Ovary (tissue), 9 donors: ENCODE measurements around the gene SETBP1. TPM values are rescaled to one million over a fixed set of nuclear protein-coding genes. Genes with fewer than 3 reads are reported as not detected.

ENCODE experiments used
- DNase-seq, 5 donors: peaks; one replicate each; pipeline ENCODE4 v3.0.0-alpha.2; 2019 to 2020
- H3K27ac ChIP-seq, 2 donors: fragments of 200-600 bp; one replicate each; pipeline versions ENCODE4 v1.5.1 to v1.8.0; 2019 to 2022
- H3K27me3 ChIP-seq: fragments of 200-600 bp; one replicate; pipeline ENCODE4 v1.8.0; 2022
- H3K36me3 ChIP-seq: fragments of 200-600 bp; sonication (generic); one replicate; pipeline ENCODE4 v1.5.1; 2019
- H3K4me1 ChIP-seq: one replicate; pipeline ENCODE4 v1.8.1; 2013; ENCODE audit warnings: mild to moderate bottlenecking, moderate library complexity; ENCODE audit not compliant: insufficient read depth
- H3K4me3 ChIP-seq: fragments of 200-600 bp; sonication (generic); one replicate; pipeline ENCODE4 v1.5.1; 2017
- H3K9me3 ChIP-seq, 2 donors: fragments of 200-600 bp in 1 of 2; sonication (generic) in 1 of 2; one replicate each; pipeline versions ENCODE4 v1.5.1 to v1.8.1; 2013 to 2019; ENCODE audit warnings: mild to moderate bottlenecking in 1 of 2, moderate library complexity in 1 of 2
- EP300 ChIP-seq: sonication (generic); formaldehyde crosslinking; IDR thresholded peaks from one replicate; pipeline ENCODE4 v1.6.1; 2017; ENCODE audit warnings: antibody characterized with exemption
- POLR2A ChIP-seq: fragments of 450-650 bp; IDR thresholded peaks from one replicate; pipeline ENCODE4 v1.6.1; 2017; ENCODE audit warnings: antibody characterized with exemption, mild to moderate bottlenecking, moderate library complexity
- WGBS, 3 donors: extraction: QIAGEN DNeasy Blood & Tissue Kit in 1 of 3; methylation state at CpG; one replicate each; pipeline versions ENCODE4 v1.1.5 to v1.1.7; 2013 to 2017; 5-methylcytosine and 5-hydroxymethylcytosine counted together
- intact Hi-C, 4 donors: fragments of 100-400 bp; cut with DNase I; formaldehyde crosslinking; loops; one replicate each; pipeline versions ENCODE4 v1.11.0 to v1.15.1; 2022 to 2023
- polyA plus RNA-seq, 2 donors: library from polyadenylated mRNA; stranded (reverse); fragments of 200-250 nt in 1 of 2; fragments of 350-450 nt in 1 of 2; fragmentation: Illumina TruSeq in 1 of 2; extraction: RNeasy Lipid Tissue Mini Kit (QIAGEN cat#74804) in 1 of 2; gene quantifications; one replicate each; pipeline ENCODE4 v1.2.3, GENCODE V29; 2013 to 2014
- total RNA-seq, 7 donors: library from RNA; depleted of rRNA in 2 of 7; stranded (reverse); fragments of >200 nt in 2 of 7; fragmentation: NEBNext Ultra II Directional in 3 of 7; extraction: Animal tissue kit (Norgen Biotek cat#: 25700) in 3 of 7; gene quantifications; one replicate each; pipeline versions ENCODE4 v1.1.0 to v1.2.4, GENCODE V29; 2016 to 2023
- TF ChIP-seq, protein P1 (sequence below), 3 donors: fragments of 450-650 bp in 2 of 3; fragments of 200-600 bp in 1 of 3; IDR thresholded peaks; one replicate each; pipeline versions ENCODE4 v1.5.1 to v1.8.0; 2016 to 2022; ENCODE audit warnings: antibody characterized with exemption in 3 of 3, mild to moderate bottlenecking in 1 of 3
- donor health status: DM: no; HTN: no; CAD: no; lungs with moderate emphysema.
- donor health status: DM: no; HTN: no; CAD: no.
- donor health status: Bipolar disorder and iron deficiency.
- donor health status: DM: yes; HTN: yes; CAD: no.
- donor health status: DM: no; HTN: no; CAD: no.
- donor health status: DM: yes; HTN: yes; CAD: no.

Gene SETBP1
- total and polyA plus RNA-seq, 9 donors = 7.8 to 53.7 (median 28.4) TPM

DNA sequence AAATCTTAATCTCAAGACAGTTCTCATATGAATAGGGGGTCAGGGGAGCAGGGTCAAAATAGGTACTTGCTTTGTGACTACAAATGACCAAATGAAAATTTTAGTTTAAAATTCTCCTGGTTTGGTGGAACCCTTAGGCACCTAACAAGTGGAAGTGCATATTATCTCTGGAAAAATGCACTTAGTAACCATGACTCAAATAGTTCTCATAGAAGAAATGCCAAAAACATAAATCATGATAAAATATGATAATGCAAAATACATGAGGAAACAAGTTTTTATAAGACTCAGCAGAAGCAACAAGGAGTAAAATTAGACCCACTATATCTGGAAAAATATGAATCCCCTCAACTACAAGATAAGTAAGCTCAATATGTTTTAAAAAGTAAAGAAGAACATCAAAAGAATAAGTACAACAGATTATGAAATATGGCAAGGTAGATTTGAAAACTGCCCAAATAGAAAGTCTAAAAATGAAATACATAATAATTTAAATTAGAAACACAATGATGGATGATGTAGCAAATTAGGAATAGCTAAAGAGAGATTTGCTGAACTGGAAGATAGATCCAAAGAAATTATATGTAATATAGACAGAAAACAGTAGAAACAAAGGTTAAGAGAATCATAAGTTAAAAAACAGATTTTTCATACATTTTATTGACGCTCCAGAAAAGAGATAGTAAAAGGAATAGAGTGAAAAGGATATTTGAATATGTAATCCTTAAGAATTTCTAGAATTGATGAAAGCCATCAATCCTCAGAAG lies 308.3 kb downstream of the SETBP1 start:
- TF ChIP-seq POLR2A (no peak), EP300 (no peak)
- TF ChIP-seq, protein P1, sequence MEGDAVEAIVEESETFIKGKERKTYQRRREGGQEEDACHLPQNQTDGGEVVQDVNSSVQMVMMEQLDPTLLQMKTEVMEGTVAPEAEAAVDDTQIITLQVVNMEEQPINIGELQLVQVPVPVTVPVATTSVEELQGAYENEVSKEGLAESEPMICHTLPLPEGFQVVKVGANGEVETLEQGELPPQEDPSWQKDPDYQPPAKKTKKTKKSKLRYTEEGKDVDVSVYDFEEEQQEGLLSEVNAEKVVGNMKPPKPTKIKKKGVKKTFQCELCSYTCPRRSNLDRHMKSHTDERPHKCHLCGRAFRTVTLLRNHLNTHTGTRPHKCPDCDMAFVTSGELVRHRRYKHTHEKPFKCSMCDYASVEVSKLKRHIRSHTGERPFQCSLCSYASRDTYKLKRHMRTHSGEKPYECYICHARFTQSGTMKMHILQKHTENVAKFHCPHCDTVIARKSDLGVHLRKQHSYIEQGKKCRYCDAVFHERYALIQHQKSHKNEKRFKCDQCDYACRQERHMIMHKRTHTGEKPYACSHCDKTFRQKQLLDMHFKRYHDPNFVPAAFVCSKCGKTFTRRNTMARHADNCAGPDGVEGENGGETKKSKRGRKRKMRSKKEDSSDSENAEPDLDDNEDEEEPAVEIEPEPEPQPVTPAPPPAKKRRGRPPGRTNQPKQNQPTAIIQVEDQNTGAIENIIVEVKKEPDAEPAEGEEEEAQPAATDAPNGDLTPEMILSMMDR (IDR thresholded peaks at IDR 0.05) = no peak
- Histone ChIP-seq H3K36me3 (no peaks in the 10 kb centered on the region), H3K4me1 (no peaks in the 10 kb centered on the region), H3K9me3 (no peaks in the 10 kb centered on the region), H3K4me3 (no peak overlapping the region), H3K27me3 (no peaks in the 10 kb centered on the region), H3K27ac (no peak overlapping the region)
- 94 to 100% (median 99%) methylated on average over 1 of the region's 1 CpG for WGBS, 3 donors
- intact Hi-C loops = no loop called here
- DNase-seq = no peak

DNA sequence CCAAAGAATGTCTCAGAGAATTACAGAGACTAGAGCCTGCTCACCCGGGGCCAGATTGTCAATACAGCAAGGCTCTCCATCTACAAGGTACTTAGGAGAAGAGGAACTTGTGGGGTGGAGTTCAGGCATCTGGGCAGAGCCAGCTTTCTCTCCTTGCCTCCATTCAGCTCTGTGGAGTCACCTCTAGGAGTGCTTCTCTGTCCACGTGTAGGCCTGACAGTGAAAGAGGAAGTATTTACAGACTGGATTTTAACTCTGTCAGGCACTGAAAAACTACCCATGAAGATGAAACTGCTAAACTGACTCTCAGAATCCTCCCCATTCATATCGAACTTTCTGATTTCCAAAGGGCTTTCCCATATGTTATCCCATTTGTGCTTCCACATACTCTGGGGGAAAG lies 315.6 kb downstream of the SETBP1 start:
- Histone ChIP-seq H3K9me3 (no peaks in the 10 kb centered on the region), H3K27me3 (no peaks in the 10 kb centered on the region), H3K27ac (no peak overlapping the region), H3K4me3 (no peak overlapping the region), H3K36me3 (no peaks in the 10 kb centered on the region), H3K4me1 (no peaks in the 10 kb centered on the region)
- TF ChIP-seq, protein P1 (IDR thresholded peaks at IDR 0.05) = no peak
- TF ChIP-seq POLR2A (no peak), EP300 (no peak)
- intact Hi-C loops = no loop called here
- DNase-seq = no peak
- WGBS, 3 donors = 72 to 83% (median 81%) methylated on average over 3 of the region's 3 CpGs

- DNase-seq = no peak
- Histone ChIP-seq H3K9me3 (no peaks in the 10 kb centered on the region), H3K27ac (no peak overlapping the region), H3K4me3 (no peak overlapping the region), H3K4me1 (peaks cover 3% of the 10 kb centered on the region), H3K36me3 (no peaks in the 10 kb centered on the region), H3K27me3 (no peaks in the 10 kb centered on the region)
- intact Hi-C loops = no loop called here
- no peak for TF ChIP-seq POLR2A
- TF ChIP-seq, protein P1 (IDR thresholded peaks at IDR 0.05) = no peak
- TF ChIP-seq EP300 = no peak
- WGBS, 3 donors = 90 to 96% (median 92%) methylated on average over 2 of the region's 2 CpGs
These were observed 316.5 kb downstream of the SETBP1 start for GRCh38 chr18:44997174-44997573.

GRCh38 chr18:44998360-44998759 lies 317.7 kb downstream of the SETBP1 start:
- H3K27me3 ChIP-seq = no peaks in the 10 kb centered on the region
- DNase-seq = no peak
- H3K9me3 ChIP-seq = no peaks in the 10 kb centered on the region
- intact Hi-C loops = no loop called here
- H3K4me3 ChIP-seq = no peak overlapping the region
- no peaks in the 10 kb centered on the region for H3K36me3 ChIP-seq
- WGBS, 3 donors = 97 to 98% (median 97%) methylated on average over 8 of the region's 8 CpGs
- H3K4me1 ChIP-seq = peaks cover 4% of the 10 kb centered on the region
- no peak overlapping the region for H3K27ac ChIP-seq
- TF ChIP-seq EP300 (no peak), POLR2A (no peak)
- TF ChIP-seq, protein P1 (IDR thresholded peaks at IDR 0.05) = no peak
